C4-2B (cell line): Measurements from ENCODE around the gene TXNDC9.

Experiments
- CTCF ChIP-seq: fragments of 450-650 bp; conservative IDR thresholded peaks from 2 replicates; pipeline ENCODE4 v1.5.1; 2017; ENCODE audit warnings: mild to moderate bottlenecking
- ZFX ChIP-seq: fragments of 450-650 bp; IDR thresholded peaks from 2 replicates; pipeline ENCODE4 v1.6.1; 2017

GRCh38 chr2:99338029-99338585, 2.0 kb upstream of the TXNDC9 start:
- TF ChIP-seq CTCF (no peak), ZFX (no peak)
